Activated CD8-positive, alpha-beta memory T cell treated with anti-CD3 and anti-CD28 coated beads for 36 hours (primary cell): ENCODE data around the gene UBD. TPM values are rescaled to one million over a fixed set of nuclear protein-coding genes. Genes with fewer than 3 reads are reported as not detected.

ENCODE experiments used
- total RNA-seq, 2 experiments: library from RNA; stranded (reverse); gene quantifications; one replicate each; pipeline ENCODE4 v1.2.3, GENCODE V29; 2021

UBD gene
- total RNA-seq, 2 experiments from 2014 or later: 0.84 to 1.8 TPM

Other genes starting within 250 kb of the UBD start
- gene OR5V1, start 190.9 kb downstream of the UBD start, total RNA-seq: not detected
- gene OR12D3, start 184.4 kb downstream of the UBD start, total RNA-seq: not detected
- gene OR12D2, start 164.1 kb downstream of the UBD start, total RNA-seq: not detected
- gene OR12D1, start 144.8 kb downstream of the UBD start, total RNA-seq: not detected
- gene OR10C1, start 120.4 kb downstream of the UBD start, total RNA-seq: not detected
- not detected for gene OR11A1, start 102.7 kb downstream of the UBD start, total RNA-seq
- not detected for gene OR2H1, start 102.6 kb downstream of the UBD start, total RNA-seq
- gene MAS1L, start 71.8 kb downstream of the UBD start, total RNA-seq: not detected
- gene OR2H2, start 25.4 kb upstream of the UBD start, total RNA-seq: not detected
- 10 to 100 TPM in 1 of 2 experiments, 1 to 10 TPM in 1; 9.6 to 11.3 TPM for gene GABBR1, start 73.5 kb upstream of the UBD start, total RNA-seq
- not detected for gene MOG, start 97.4 kb upstream of the UBD start, total RNA-seq
- gene ZFP57, start 121.4 kb upstream of the UBD start, total RNA-seq: 10 to 100 TPM; 10.8 to 10.9 TPM
- gene HLA-F, start 163.7 kb upstream of the UBD start, total RNA-seq: 100 to 1,000 TPM; 135 to 136 TPM